Measurements from ENCODE around the gene ID3.
"Not testable (repeated sequence)": the region's sequence is repeated elsewhere in the genome, so short reads cannot be mapped to it uniquely, and the experiment has no call there.

ID3 gene

GRCh38 chr1:23545851-23546250 lies 13.4 kb downstream of the ID3 start:
- no peak for DNase-seq (ENCODE audit: low read depth)
- no peak overlapping the region for H3K4me3 ChIP-seq (replicated peaks; ENCODE audit: low read depth, low read length)
- TF ChIP-seq, protein P1, sequence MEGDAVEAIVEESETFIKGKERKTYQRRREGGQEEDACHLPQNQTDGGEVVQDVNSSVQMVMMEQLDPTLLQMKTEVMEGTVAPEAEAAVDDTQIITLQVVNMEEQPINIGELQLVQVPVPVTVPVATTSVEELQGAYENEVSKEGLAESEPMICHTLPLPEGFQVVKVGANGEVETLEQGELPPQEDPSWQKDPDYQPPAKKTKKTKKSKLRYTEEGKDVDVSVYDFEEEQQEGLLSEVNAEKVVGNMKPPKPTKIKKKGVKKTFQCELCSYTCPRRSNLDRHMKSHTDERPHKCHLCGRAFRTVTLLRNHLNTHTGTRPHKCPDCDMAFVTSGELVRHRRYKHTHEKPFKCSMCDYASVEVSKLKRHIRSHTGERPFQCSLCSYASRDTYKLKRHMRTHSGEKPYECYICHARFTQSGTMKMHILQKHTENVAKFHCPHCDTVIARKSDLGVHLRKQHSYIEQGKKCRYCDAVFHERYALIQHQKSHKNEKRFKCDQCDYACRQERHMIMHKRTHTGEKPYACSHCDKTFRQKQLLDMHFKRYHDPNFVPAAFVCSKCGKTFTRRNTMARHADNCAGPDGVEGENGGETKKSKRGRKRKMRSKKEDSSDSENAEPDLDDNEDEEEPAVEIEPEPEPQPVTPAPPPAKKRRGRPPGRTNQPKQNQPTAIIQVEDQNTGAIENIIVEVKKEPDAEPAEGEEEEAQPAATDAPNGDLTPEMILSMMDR (IDR thresholded peaks at IDR 0.05; ENCODE audit: low read length, missing control alignments): no peak

GRCh38 chr1:23544444-23545389 lies 14.6 kb downstream of the ID3 start:
- DNase-seq (ENCODE audit: low read depth): peak; percentile 89
- TF ChIP-seq, protein P1 (IDR thresholded peaks at IDR 0.05; ENCODE audit: low read length, missing control alignments): peak; percentile 92
- H3K4me3 ChIP-seq (replicated peaks; ENCODE audit: low read depth, low read length): no peak overlapping the region

- TF ChIP-seq, protein P1 (IDR thresholded peaks at IDR 0.05; ENCODE audit: low read length, missing control alignments): no peak
- no peak overlapping the region for H3K4me3 ChIP-seq (replicated peaks; ENCODE audit: low read depth, low read length)
- DNase-seq (ENCODE audit: low read depth): no peak
Observed at GRCh38 chr1:23543707-23544443, 15.4 kb downstream of the ID3 start.

GRCh38 chr1:23542940-23543339 lies 16.4 kb downstream of the ID3 start:
- DNase-seq (ENCODE audit: low read depth): not testable (repeated sequence)

GRCh38 chr1:23539698-23540266 lies 19.5 kb downstream of the ID3 start:
- TF ChIP-seq, protein P1 (IDR thresholded peaks at IDR 0.05; ENCODE audit: low read length, missing control alignments): peak; percentile 97
- peak; percentile 93 for DNase-seq (ENCODE audit: low read depth)
- H3K4me3 ChIP-seq (replicated peaks; ENCODE audit: low read depth, low read length): peak overlapping the region; percentile 19

More at GRCh38 chr1:23542940-23543339, 16.4 kb downstream of the ID3 start:
- H3K4me3 ChIP-seq (replicated peaks; ENCODE audit: low read depth, low read length): not testable (repeated sequence)

GRCh38 chr1:23537296-23537973 lies 21.9 kb downstream of the ID3 start:
- TF ChIP-seq, protein P1 (IDR thresholded peaks at IDR 0.05; ENCODE audit: low read length, missing control alignments): no peak
- H3K4me3 ChIP-seq (replicated peaks; ENCODE audit: low read depth, low read length): no peak overlapping the region
- DNase-seq (ENCODE audit: low read depth): peak; percentile 27

All from fibroblast of pulmonary artery (primary cell).